GM18858 (cell line): Measurements from ENCODE around the gene ROGDI.

ENCODE experiments used
- ATAC-seq: cut with Tn5 transposase; IDR thresholded peaks from one replicate; pipeline ENCODE4 v1.9.1; 2021; ENCODE audit not compliant: unreplicated experiment

ROGDI gene

GRCh38 chr16:4814542-4815173 is 12.2 kb upstream of the ROGDI start:
- no peak for ATAC-seq

DNA sequence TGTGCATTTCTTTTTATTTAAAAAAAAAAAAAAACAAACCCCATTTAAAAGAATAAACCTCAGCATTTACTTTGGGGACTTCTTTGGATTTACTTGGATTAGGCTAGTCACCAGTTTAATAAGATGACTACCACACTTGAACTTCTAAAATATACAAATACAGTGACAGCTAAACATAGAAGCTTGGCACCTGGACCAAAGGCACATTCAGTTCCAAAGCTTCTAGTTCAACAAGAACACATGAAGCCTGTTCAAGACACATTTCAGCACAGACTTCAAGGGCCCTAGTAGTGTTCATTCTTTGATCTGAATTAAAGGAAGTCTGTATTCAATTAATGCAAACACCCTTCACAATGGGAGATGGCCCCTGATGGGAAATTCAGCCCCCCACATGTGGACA is 11.6 kb upstream of the ROGDI start:
- no peak for ATAC-seq

- ATAC-seq = no peak
Observed at GRCh38 chr16:4813251-4814003, 11.0 kb upstream of the ROGDI start.

DNA sequence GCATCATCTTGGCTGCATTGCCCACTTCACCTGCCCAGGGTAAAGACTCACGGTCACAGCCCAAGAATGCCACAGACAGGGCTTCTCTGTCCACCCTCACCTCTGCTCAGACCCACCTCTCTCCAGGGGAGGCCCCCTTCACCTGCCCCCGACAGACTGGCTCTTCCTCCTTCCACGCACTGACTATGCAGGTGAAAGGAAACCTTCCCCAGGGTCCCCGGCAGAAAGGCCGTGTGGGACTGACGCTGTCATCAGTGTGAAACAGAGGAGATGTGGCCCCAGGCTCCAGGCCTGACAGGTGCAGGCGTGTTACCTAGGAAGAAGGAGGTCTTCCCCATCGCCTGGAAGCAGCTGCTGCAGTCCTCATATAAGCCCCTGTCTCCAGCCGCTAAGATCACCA is 9.3 kb upstream of the ROGDI start:
- no peak for ATAC-seq

GRCh38 chr16:4811242-4811641 is 8.8 kb upstream of the ROGDI start:
- ATAC-seq = no peak

DNA sequence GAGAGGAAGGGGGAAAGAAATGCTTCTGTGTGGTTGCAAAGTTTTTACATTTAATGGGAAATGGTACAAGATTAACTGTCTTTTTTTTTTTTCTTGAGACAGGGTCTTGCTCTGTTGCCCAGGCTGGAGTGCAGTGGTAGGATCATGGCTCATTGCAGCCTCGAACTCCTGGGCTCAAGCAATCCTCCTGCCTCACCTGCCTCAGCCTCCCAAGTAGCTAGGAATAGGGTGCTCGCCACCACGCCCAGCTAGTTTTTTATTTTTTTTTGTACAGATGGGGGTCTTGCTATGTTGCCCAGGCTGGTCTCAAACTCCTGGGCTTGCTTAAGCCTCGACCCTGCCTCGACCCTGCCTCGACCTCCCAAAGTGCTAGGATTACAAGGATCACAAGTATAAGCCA is 3.8 kb upstream of the ROGDI start:
- ATAC-seq = no peak

DNA sequence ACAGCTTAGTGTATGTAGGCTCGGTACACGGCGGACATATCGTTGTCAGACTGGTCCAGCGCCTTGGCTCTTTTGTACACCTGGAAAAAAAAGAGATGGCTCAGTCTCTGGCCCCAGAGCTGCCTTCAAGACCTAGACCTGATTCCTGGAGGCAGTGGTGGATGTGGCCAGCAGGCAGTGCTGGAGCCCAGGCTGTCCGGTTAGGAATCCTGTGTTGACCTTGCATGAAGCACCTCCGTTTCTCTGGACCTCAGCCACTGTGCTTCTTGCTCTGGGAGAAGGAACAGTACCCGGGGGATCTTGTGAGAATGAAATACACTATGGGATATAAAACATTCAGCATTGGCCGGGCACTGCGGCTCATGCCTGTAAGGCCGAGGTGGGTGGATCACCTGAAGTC is 2.8 kb upstream of the ROGDI start:
- no peak for ATAC-seq

DNA sequence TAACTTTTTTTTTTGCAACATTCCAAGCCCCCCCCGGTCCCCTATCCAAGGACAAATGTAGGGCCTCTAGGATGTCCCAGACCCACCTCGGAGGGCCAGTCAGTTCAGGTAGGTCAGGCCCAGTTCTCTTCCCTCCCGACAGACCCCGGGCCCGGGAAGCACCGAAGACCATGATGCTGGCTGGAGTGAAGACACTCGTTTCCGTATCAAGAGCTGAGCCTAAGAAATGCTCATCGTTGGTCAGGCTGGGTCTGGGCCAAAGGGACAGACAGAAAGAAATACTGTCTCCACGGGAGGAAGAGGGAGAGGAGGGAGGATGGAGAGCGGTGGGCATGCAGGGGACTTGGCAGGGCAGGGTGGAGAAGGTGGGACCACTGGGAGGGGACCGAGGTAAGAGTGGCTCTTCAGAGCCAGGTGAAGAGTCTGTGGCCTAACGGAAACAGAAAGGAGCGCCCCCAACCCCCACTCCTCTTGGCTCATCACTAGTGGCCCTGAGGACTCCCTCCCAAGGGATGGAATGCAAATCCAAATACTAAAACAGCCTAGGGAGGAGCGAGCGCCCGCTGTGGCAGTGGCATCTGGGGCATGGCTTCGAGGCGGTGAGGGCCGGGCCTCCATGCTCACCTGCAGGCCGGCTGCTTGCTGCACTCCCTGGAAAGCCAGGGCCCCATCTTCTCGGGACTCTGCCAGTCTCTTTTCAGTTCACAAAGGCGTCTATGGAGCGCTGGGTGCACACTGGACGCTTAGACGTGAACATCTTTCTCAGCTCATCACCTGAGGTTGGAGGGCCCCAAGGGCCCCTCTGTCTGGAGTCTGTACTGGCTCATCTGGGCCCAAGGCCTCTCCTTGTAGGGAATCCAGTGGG is 1.7 kb upstream of the ROGDI start:
- no peak for ATAC-seq

DNA sequence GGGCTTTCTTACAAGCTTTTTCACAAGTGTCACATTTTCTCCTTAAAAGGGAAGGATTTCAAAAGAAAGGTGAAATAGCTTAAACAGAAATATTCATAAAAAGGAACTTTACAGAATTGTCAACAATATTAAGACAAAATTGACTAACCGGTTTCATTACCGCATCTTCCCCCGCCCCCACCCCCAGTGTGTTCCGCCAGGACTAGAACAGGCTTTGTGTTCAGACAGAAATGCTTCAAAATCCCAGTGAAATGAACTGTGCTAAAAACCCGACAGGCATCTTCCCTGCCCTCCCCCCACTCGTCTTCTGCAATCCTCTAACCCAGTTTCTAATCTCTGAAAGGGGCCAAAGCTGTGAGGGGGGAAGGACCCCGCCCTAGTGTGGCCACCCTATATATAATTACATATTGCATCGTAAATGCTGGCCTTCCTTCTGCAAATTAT is 990 bp upstream of the ROGDI start:
- no peak for ATAC-seq

DNA sequence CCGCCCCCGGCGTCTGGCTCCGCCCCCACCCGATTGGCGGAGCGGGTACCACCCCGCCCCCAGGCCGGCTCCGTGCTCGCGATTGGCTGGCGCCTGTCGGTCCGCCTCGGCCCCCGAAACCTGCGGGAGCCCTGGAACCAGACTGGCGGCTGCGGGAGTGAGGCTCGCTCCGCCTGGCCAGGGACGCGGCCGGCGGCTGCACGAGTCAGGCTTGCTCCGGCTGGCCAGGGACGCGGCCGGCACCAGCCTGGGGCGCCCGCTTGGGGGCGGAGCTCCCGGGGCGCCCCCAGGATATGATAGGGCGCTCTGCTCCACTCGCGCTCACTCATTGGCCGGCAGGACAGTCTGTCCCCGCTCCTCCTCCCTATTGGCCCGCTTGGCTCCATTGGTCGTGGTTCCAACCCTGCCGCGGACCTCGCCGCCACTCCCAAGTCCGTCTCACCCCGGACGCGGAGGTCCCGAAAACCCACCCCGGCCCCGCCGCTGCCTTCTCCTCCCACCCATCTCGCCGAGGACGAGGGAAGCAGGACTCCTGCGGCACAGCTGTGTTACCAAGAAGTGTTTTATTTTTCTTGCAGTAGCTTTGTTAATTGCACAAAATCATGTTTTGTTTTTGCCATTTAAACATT is 340 bp upstream of the ROGDI start:
- peak; percentile 89 for ATAC-seq

DNA sequence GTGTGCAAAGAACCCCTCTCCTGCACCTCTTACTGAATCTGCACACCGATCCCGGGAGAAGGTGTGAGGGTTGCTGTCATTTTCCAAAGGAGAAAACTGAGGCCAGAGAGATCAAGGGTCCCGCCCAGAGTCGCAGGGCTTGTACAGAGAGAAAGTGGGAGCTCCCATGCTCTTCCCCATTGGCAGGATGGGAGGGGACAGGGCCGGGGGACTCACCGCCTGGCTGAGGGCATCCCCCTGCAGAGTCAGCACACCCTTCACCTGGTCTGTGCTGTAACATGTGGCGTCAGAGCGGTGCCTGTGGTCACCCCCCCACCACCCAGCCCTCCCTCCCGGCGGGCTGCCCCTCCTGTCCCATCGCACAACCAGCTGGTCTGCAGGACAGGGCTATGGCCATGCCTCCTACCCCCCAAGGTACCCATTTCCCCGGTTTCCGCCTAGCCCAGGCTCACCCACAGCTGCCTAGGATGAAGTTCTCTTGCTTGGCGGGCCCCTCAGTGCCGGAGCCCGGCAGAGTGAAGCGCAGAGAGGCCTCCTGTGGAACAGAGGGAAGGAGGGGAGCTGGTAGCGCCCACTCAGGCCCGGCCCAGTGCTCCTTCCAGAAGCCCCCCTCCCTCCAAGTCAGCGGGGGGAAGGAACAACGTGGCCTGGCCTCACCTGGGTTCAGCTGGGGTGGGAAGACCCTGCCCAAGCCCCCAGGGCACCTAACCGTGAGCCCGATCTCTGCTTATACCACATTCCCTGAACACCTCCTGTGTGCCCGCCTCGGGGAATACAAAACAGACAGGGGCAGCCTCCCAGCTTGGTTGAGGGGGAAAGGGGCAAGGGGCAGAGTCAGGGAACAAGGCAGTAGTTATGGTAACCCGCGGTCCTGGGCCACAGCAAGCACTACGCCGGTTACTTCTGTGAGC is 1.1 kb downstream of the ROGDI start:
- no peak for ATAC-seq

- no peak for ATAC-seq
Observed at GRCh38 chr16:4800290-4801041, 2.0 kb downstream of the ROGDI start.

DNA sequence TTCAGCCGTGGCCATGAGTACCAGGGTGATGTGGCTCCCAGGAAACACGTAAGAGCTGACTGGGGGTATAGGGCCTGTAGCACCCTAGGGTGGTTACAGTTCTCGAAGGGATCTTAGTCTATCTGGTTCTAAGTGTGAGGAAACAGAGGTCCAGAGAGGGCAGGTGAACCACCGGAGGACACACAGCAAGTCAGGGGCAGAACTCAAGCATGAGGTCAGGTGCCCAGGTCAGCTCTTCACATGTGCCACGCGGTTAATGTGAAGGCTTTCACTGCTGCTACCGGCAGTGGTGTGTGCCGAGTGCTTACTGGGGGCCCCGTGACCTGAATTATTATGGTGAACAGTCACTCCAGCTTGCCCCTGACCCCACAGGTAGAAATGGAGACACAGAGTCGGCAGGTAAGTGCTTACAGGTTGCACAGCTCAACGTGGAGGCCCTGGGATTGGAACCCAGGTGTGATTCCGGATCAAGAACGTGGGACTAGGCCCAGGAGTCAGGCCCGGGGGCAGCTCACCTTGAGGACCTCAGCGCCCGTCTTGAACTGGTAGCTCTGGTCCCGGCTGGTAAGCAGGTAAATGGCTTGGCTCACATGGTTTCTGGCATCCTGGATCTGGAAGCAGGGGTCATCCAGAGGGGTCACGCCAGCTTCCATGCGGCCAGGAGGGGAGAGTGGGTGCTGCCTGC is 3.1 kb downstream of the ROGDI start:
- ATAC-seq = no peak

DNA sequence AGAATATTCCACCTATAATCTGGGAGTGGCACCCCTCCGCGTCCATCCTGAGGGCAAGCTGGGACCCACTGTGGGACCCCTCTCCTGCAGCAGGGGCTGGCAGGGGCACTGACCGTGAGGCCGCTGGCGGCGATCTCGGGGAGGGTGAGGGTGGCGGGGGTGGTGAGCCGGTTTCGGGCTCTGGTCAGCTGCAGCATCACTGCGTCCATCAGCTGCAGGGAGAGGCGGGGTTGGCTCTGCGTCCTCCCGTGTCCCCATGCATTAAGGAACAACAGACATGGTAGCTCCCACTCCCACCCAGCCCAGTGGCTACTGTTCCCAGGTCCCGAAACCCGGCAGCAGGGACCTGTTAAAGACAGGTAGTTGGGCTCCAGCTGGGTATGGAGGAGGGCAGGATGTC is 4.0 kb downstream of the ROGDI start:
- ATAC-seq = no peak

- ATAC-seq = no peak
Observed at GRCh38 chr16:4797805-4798252, 4.6 kb downstream of the ROGDI start.

- ATAC-seq = no peak
Observed at GRCh38 chr16:4796982-4797804, 5.2 kb downstream of the ROGDI start.

- no peak for ATAC-seq
Observed at GRCh38 chr16:4795828-4796572, 6.4 kb downstream of the ROGDI start.
